Naive thymus-derived CD8-positive, alpha-beta T cell (primary cell): ENCODE measurements around the gene KRT5. TPM values are rescaled to one million over a fixed set of nuclear protein-coding genes. Genes with fewer than 3 reads are reported as not detected.
A peak's percentile ranks its signal among the peaks of the same experiment; 100 is the strongest.

Experiments used
- ATAC-seq, 2 donors: fragments of 150-1000 bp; cut with Tn5 transposase in 1 of 2; sonication (Bioruptor Pico), chemical (Tn5 transposase) in 1 of 2; 1 replicate in 1 of 2; 2 replicates in 1 of 2; pipeline ENCODE4 v1.10.0; 2021; ENCODE audit warnings: mild to moderate bottlenecking in 2 of 2, moderate library complexity in 2 of 2
- POLR2A ChIA-PET: fragments of 350-600 bp; sonication (Branson Sonifier 250); formaldehyde crosslinking; loops from one replicate; lab custom pipeline; 2021; ENCODE audit warnings: antibody characterized with exemption; lab: Charles Lee
- DNase-seq, 10 donors: peaks; one replicate each; pipeline versions ENCODE4 v3.0.0 to v3.0.0-alpha.2; 2020 to 2022
- H3K27ac Mint-ChIP-seq, 10 donors: one replicate each; pipeline ENCODE4 v1.8.0; 2020 to 2022; ENCODE audit warnings: mild to moderate bottlenecking in 10 of 10, mixed read lengths in 10 of 10, moderate library complexity in 4 of 10, inconsistent platforms in 1 of 10
- H3K27me3 Mint-ChIP-seq, 5 donors: one replicate each; pipeline ENCODE4 v1.8.0; 2021 to 2022; ENCODE audit warnings: mixed read lengths in 5 of 5
- H3K36me3 Mint-ChIP-seq, 3 donors: one replicate each; pipeline ENCODE4 v1.8.0; 2020 to 2022; ENCODE audit warnings: mixed read lengths in 3 of 3, mild to moderate bottlenecking in 2 of 3, inconsistent platforms in 1 of 3
- H3K4me1 Mint-ChIP-seq, 4 donors: one replicate each; pipeline ENCODE4 v1.8.0; 2021 to 2022; ENCODE audit warnings: mixed read lengths in 4 of 4
- H3K4me3 Mint-ChIP-seq, 10 donors: one replicate each; pipeline ENCODE4 v1.8.0; 2020 to 2022; ENCODE audit warnings: mild to moderate bottlenecking in 10 of 10, mixed read lengths in 10 of 10, moderate library complexity in 6 of 10, inconsistent platforms in 1 of 10
- H3K9me3 Mint-ChIP-seq, 9 donors: one replicate each; pipeline ENCODE4 v1.8.0; 2020 to 2022; ENCODE audit warnings: mixed read lengths in 9 of 9, mild to moderate bottlenecking in 3 of 9, inconsistent platforms in 1 of 9, moderate library complexity in 1 of 9
- polyA plus RNA-seq, 3 donors: library from polyadenylated mRNA; unstranded; fragments of 300-500 nt; fragmentation: Illumina TruSeq; gene quantifications; one replicate each; pipeline ENCODE4 v1.2.3, GENCODE V29; 2021
- total RNA-seq, 8 experiments: library from RNA in 2 of 8; stranded (reverse) in 2 of 8; gene quantifications; one replicate each; pipeline ENCODE4 v1.2.3 and lab custom pipeline; 2021 to 2026

The KRT5 gene
- total and polyA plus RNA-seq, 5 experiments from 2014 or later: not detected

- ATAC-seq: no peak
- DNase-seq: no peak
- Mint-ChIP-seq H3K9me3 (no peaks in the 10 kb centered on the region), H3K4me3 (no peak overlapping the region), H3K4me1 (peaks cover 0 to 8% (median 0%) of the 10 kb centered on the region in 4 donors), H3K27ac (no peak overlapping the region), H3K27me3 (peaks cover 0 to 13% (median 0%) of the 10 kb centered on the region in 5 donors), H3K36me3 (no peaks in the 10 kb centered on the region)
- POLR2A ChIA-PET: no interaction called here
These were observed 13.7 kb upstream of the KRT5 start for GRCh38 chr12:52533686-52534470.

GRCh38 chr12:52532636-52533035 is 12.4 kb upstream of the KRT5 start:
- Mint-ChIP-seq H3K4me1 (peaks cover 0 to 8% (median 0%) of the 10 kb centered on the region in 4 donors), H3K36me3 (no peaks in the 10 kb centered on the region)

GRCh38 chr12:52531566-52532300 is 11.5 kb upstream of the KRT5 start:
- Mint-ChIP-seq H3K4me1 (peaks cover 0 to 13% (median 1%) of the 10 kb centered on the region in 4 donors), H3K27ac (peak overlapping the region in 1 of 10 donors; percentile 11), H3K9me3 (no peaks in the 10 kb centered on the region), H3K27me3 (peaks cover 0 to 3% (median 0%) of the 10 kb centered on the region in 5 donors), H3K36me3 (no peaks in the 10 kb centered on the region), H3K4me3 (no peak overlapping the region)
- POLR2A ChIA-PET: no interaction called here
- DNase-seq: no peak
- ATAC-seq: no peak

More at GRCh38 chr12:52532636-52533035, 12.4 kb upstream of the KRT5 start:
- POLR2A ChIA-PET: no interaction called here
- Mint-ChIP-seq H3K4me3 (no peak overlapping the region), H3K27ac (no peak overlapping the region), H3K9me3 (no peaks in the 10 kb centered on the region), H3K27me3 (peaks cover 0 to 12% (median 0%) of the 10 kb centered on the region in 5 donors)
- ATAC-seq (no peak), DNase-seq (no peak)

- POLR2A ChIA-PET: no interaction called here
- Mint-ChIP-seq H3K9me3 (no peaks in the 10 kb centered on the region), H3K27ac (peak overlapping the region in 1 of 10 donors; percentile 47), H3K27me3 (peaks cover 0 to 3% (median 0%) of the 10 kb centered on the region in 5 donors), H3K4me3 (peak overlapping the region in 1 of 10 donors; percentile 56), H3K4me1 (peaks cover 0 to 17% (median 1%) of the 10 kb centered on the region in 4 donors), H3K36me3 (no peaks in the 10 kb centered on the region)
- ATAC-seq (no peak), DNase-seq (no peak)
These were observed 10.7 kb upstream of the KRT5 start for GRCh38 chr12:52530905-52531304.

GRCh38 chr12:52530366-52530765 is 10.2 kb upstream of the KRT5 start:
- Mint-ChIP-seq H3K27me3 (peaks cover 0 to 3% (median 0%) of the 10 kb centered on the region in 5 donors), H3K36me3 (no peaks in the 10 kb centered on the region), H3K27ac (no peak overlapping the region), H3K9me3 (no peaks in the 10 kb centered on the region), H3K4me1 (peaks cover 0 to 19% (median 1%) of the 10 kb centered on the region in 4 donors), H3K4me3 (no peak overlapping the region)
- no peak for ATAC-seq
- DNase-seq: no peak
- POLR2A ChIA-PET: no interaction called here

- Mint-ChIP-seq H3K27me3 (peaks cover 0 to 3% (median 0%) of the 10 kb centered on the region in 5 donors), H3K36me3 (no peaks in the 10 kb centered on the region), H3K9me3 (no peaks in the 10 kb centered on the region), H3K4me3 (no peak overlapping the region), H3K27ac (no peak overlapping the region), H3K4me1 (peaks cover 0 to 19% (median 1%) of the 10 kb centered on the region in 4 donors)
- DNase-seq: peak in 1 of 10 donors; percentile 28
- POLR2A ChIA-PET: no interaction called here
- ATAC-seq: no peak
These were observed 9.7 kb upstream of the KRT5 start for GRCh38 chr12:52529846-52530245.

- H3K27ac Mint-ChIP-seq: no peak overlapping the region
- peaks cover 0 to 3% (median 0%) of the 10 kb centered on the region in 5 donors for H3K27me3 Mint-ChIP-seq
- H3K9me3 Mint-ChIP-seq: no peaks in the 10 kb centered on the region
- ATAC-seq: no peak
- no peaks in the 10 kb centered on the region for H3K36me3 Mint-ChIP-seq
- H3K4me3 Mint-ChIP-seq: no peak overlapping the region
- peak in 1 of 10 donors; percentile 19 for DNase-seq
- POLR2A ChIA-PET: no interaction called here
- peaks cover 0 to 19% (median 1%) of the 10 kb centered on the region in 4 donors for H3K4me1 Mint-ChIP-seq
These were observed 9.2 kb upstream of the KRT5 start for GRCh38 chr12:52529417-52529816.

GRCh38 chr12:52528641-52529143 is 8.5 kb upstream of the KRT5 start:
- Mint-ChIP-seq H3K36me3 (no peaks in the 10 kb centered on the region), H3K27ac (peak overlapping the region in 3 of 10 donors; percentile 31 to 83 (median 57)), H3K4me3 (no peak overlapping the region), H3K9me3 (no peaks in the 10 kb centered on the region), H3K27me3 (peaks cover 0 to 3% (median 0%) of the 10 kb centered on the region in 5 donors), H3K4me1 (peaks cover 0 to 19% (median 1%) of the 10 kb centered on the region in 4 donors)
- ATAC-seq (no peak), DNase-seq (peak in 1 of 10 donors; percentile 56)
- POLR2A ChIA-PET: no interaction called here

GRCh38 chr12:52527121-52527800 is 7.1 kb upstream of the KRT5 start:
- H3K9me3 Mint-ChIP-seq: no peaks in the 10 kb centered on the region
- peaks cover 0 to 4% (median 0%) of the 10 kb centered on the region in 5 donors for H3K27me3 Mint-ChIP-seq
- no peaks in the 10 kb centered on the region for H3K36me3 Mint-ChIP-seq
- H3K27ac Mint-ChIP-seq: no peak overlapping the region
- POLR2A ChIA-PET: no interaction called here
- ATAC-seq: no peak
- peak overlapping the region in 1 of 10 donors; percentile 44 for H3K4me3 Mint-ChIP-seq
- H3K4me1 Mint-ChIP-seq: peaks cover 0 to 17% (median 1%) of the 10 kb centered on the region in 4 donors
- DNase-seq: peak in 1 of 10 donors; percentile 10

GRCh38 chr12:52526511-52526951 is 6.3 kb upstream of the KRT5 start:
- ATAC-seq (no peak), DNase-seq (peak in 1 of 10 donors; percentile 4)
- POLR2A ChIA-PET: no interaction called here
- peak overlapping the region in 1 of 10 donors; percentile 44 for H3K4me3 Mint-ChIP-seq
- no peaks in the 10 kb centered on the region for H3K36me3 Mint-ChIP-seq
- peak overlapping the region in 3 of 10 donors; percentile 28 to 62 (median 32) for H3K27ac Mint-ChIP-seq
- no peaks in the 10 kb centered on the region for H3K9me3 Mint-ChIP-seq
- peaks cover 0 to 13% (median 1%) of the 10 kb centered on the region in 4 donors for H3K4me1 Mint-ChIP-seq
- peaks cover 0 to 11% (median 0%) of the 10 kb centered on the region in 5 donors for H3K27me3 Mint-ChIP-seq

GRCh38 chr12:52525661-52526499 is 5.7 kb upstream of the KRT5 start:
- DNase-seq (peak in 1 of 10 donors; percentile 14), ATAC-seq (no peak)
- POLR2A ChIA-PET: no interaction called here
- no peak overlapping the region for H3K4me3 Mint-ChIP-seq
- H3K36me3 Mint-ChIP-seq: no peaks in the 10 kb centered on the region
- H3K9me3 Mint-ChIP-seq: no peaks in the 10 kb centered on the region
- H3K27me3 Mint-ChIP-seq: peaks cover 0 to 11% (median 0%) of the 10 kb centered on the region in 5 donors
- H3K27ac Mint-ChIP-seq: no peak overlapping the region
- H3K4me1 Mint-ChIP-seq: peaks cover 0 to 11% (median 1%) of the 10 kb centered on the region in 4 donors
